HG03354 (cell line): ENCODE data around the gene DISC1.
"Not testable (repeated sequence)": the region's sequence is repeated elsewhere in the genome, so short reads cannot be mapped to it uniquely, and the experiment has no call there.

Experiments used
- ATAC-seq: cut with Tn5 transposase; IDR thresholded peaks from one replicate; pipeline ENCODE4 v1.9.1; 2021; ENCODE audit warnings: mild to moderate bottlenecking; ENCODE audit not compliant: unreplicated experiment, poor library complexity, severe bottlenecking

Gene DISC1

GRCh38 chr1:231605149-231606100 lies 21.2 kb upstream of the DISC1 start:
- ATAC-seq = no peak

- ATAC-seq = no peak
Measured at GRCh38 chr1:231606712-231607111, 19.9 kb upstream of the DISC1 start.

- no peak for ATAC-seq
Measured at GRCh38 chr1:231610388-231610787, 16.2 kb upstream of the DISC1 start.

- no peak for ATAC-seq
Measured at GRCh38 chr1:231611111-231611510, 15.5 kb upstream of the DISC1 start.

GRCh38 chr1:231611851-231612250 lies 14.7 kb upstream of the DISC1 start:
- no peak for ATAC-seq

- peak; percentile 98 for ATAC-seq
Measured at GRCh38 chr1:231612393-231613089, 14.0 kb upstream of the DISC1 start.

GRCh38 chr1:231613419-231614349 lies 12.9 kb upstream of the DISC1 start:
- no peak for ATAC-seq

GRCh38 chr1:231616667-231617066 lies 9.9 kb upstream of the DISC1 start:
- no peak for ATAC-seq

- no peak for ATAC-seq
Measured at GRCh38 chr1:231618609-231619256, 7.9 kb upstream of the DISC1 start.

GRCh38 chr1:231619257-231619634 lies 7.3 kb upstream of the DISC1 start:
- no peak for ATAC-seq

GRCh38 chr1:231625042-231625441 lies 1.5 kb upstream of the DISC1 start:
- not testable (repeated sequence) for ATAC-seq

GRCh38 chr1:231625975-231626534 lies 535 bp upstream of the DISC1 start:
- ATAC-seq = no peak

GRCh38 chr1:231626951-231627614 lies 493 bp downstream of the DISC1 start:
- peak; percentile 64 for ATAC-seq

- no peak for ATAC-seq
Measured at GRCh38 chr1:231628207-231628876, 1.8 kb downstream of the DISC1 start.

- ATAC-seq = no peak
Measured at GRCh38 chr1:231629132-231629531, 2.5 kb downstream of the DISC1 start.

GRCh38 chr1:231630558-231631205 lies 4.1 kb downstream of the DISC1 start:
- ATAC-seq = no peak

- no peak for ATAC-seq
Measured at GRCh38 chr1:231631717-231632116, 5.1 kb downstream of the DISC1 start.

- no peak for ATAC-seq
Measured at GRCh38 chr1:231632119-231632518, 5.5 kb downstream of the DISC1 start.
